Neuron (in vitro differentiated cells): Measurements from ENCODE around the gene GABRB2.

Experiments used
- H2AFZ ChIP-seq: one replicate; pipeline ENCODE4 v1.6.1; 2013; ENCODE audit warnings: low read depth, mild to moderate bottlenecking, inconsistent platforms, low read length, moderate library complexity
- H3K27me3 ChIP-seq: one replicate; pipeline ENCODE4 v1.6.1; 2013; ENCODE audit warnings: low read length; ENCODE audit not compliant: insufficient read depth
- H3K36me3 ChIP-seq: one replicate; pipeline ENCODE4 v1.6.1; 2013; ENCODE audit warnings: low read length; ENCODE audit not compliant: insufficient read depth
- H3K4me1 ChIP-seq: one replicate; pipeline ENCODE4 v1.6.1; 2013; ENCODE audit warnings: low read length; ENCODE audit not compliant: insufficient read depth
- H3K4me3 ChIP-seq: 2 replicates; pipeline ENCODE4 v1.5.1; 2013; ENCODE audit warnings: mild to moderate bottlenecking, low read length, moderate library complexity
- H3K9me3 ChIP-seq: one replicate; pipeline ENCODE4 v1.6.1; 2013; ENCODE audit warnings: low read length

Gene GABRB2

GRCh38 chr5:161442471-161442870 lies 104.1 kb downstream of the GABRB2 start:
- H3K36me3 ChIP-seq: no peaks in the 10 kb centered on the region
- H3K4me1 ChIP-seq: no peaks in the 10 kb centered on the region
- H3K9me3 ChIP-seq: no peaks in the 10 kb centered on the region
- H3K4me3 ChIP-seq: no peak overlapping the region
- no peaks in the 10 kb centered on the region for H3K27me3 ChIP-seq
- no peak overlapping the region for H2AFZ ChIP-seq

GRCh38 chr5:161432798-161433197 lies 113.7 kb downstream of the GABRB2 start:
- Histone ChIP-seq H3K4me3 (no peak overlapping the region), H3K9me3 (no peaks in the 10 kb centered on the region), H3K27me3 (no peaks in the 10 kb centered on the region), H3K36me3 (no peaks in the 10 kb centered on the region), H3K4me1 (no peaks in the 10 kb centered on the region), H2AFZ (no peak overlapping the region)

- Histone ChIP-seq H2AFZ (no peak overlapping the region), H3K36me3 (no peaks in the 10 kb centered on the region), H3K27me3 (no peaks in the 10 kb centered on the region), H3K4me3 (no peak overlapping the region), H3K4me1 (no peaks in the 10 kb centered on the region), H3K9me3 (no peaks in the 10 kb centered on the region)
These were observed 114.6 kb downstream of the GABRB2 start for GRCh38 chr5:161431963-161432362.

- Histone ChIP-seq H3K9me3 (no peaks in the 10 kb centered on the region), H3K4me1 (no peaks in the 10 kb centered on the region), H3K27me3 (peaks cover 3% of the 10 kb centered on the region), H2AFZ (no peak overlapping the region), H3K36me3 (no peaks in the 10 kb centered on the region), H3K4me3 (no peak overlapping the region)
These were observed 125.5 kb downstream of the GABRB2 start for GRCh38 chr5:161421067-161421466.

- Histone ChIP-seq H3K4me3 (no peak overlapping the region), H3K9me3 (no peaks in the 10 kb centered on the region), H2AFZ (no peak overlapping the region), H3K27me3 (peaks cover 3% of the 10 kb centered on the region), H3K4me1 (no peaks in the 10 kb centered on the region), H3K36me3 (no peaks in the 10 kb centered on the region)
These were observed 126.0 kb downstream of the GABRB2 start for GRCh38 chr5:161420521-161420920.

- H2AFZ ChIP-seq: no peak overlapping the region
- H3K9me3 ChIP-seq: no peaks in the 10 kb centered on the region
These were observed 131.6 kb downstream of the GABRB2 start for GRCh38 chr5:161414896-161415295.

GRCh38 chr5:161414037-161414436 lies 132.5 kb downstream of the GABRB2 start:
- H2AFZ ChIP-seq: no peak overlapping the region
- H3K4me1 ChIP-seq: no peaks in the 10 kb centered on the region
- H3K36me3 ChIP-seq: no peaks in the 10 kb centered on the region
- no peaks in the 10 kb centered on the region for H3K9me3 ChIP-seq
- no peaks in the 10 kb centered on the region for H3K27me3 ChIP-seq
- no peak overlapping the region for H3K4me3 ChIP-seq

More at GRCh38 chr5:161414896-161415295, 131.6 kb downstream of the GABRB2 start:
- Histone ChIP-seq H3K4me3 (no peak overlapping the region), H3K4me1 (no peaks in the 10 kb centered on the region), H3K27me3 (no peaks in the 10 kb centered on the region), H3K36me3 (no peaks in the 10 kb centered on the region)

- H3K27me3 ChIP-seq: no peaks in the 10 kb centered on the region
- H3K4me1 ChIP-seq: no peaks in the 10 kb centered on the region
- no peaks in the 10 kb centered on the region for H3K9me3 ChIP-seq
- no peaks in the 10 kb centered on the region for H3K36me3 ChIP-seq
- H3K4me3 ChIP-seq: no peak overlapping the region
- H2AFZ ChIP-seq: no peak overlapping the region
These were observed 133.7 kb downstream of the GABRB2 start for GRCh38 chr5:161412792-161413191.

- H3K4me1 ChIP-seq: no peaks in the 10 kb centered on the region
- H2AFZ ChIP-seq: no peak overlapping the region
- H3K27me3 ChIP-seq: no peaks in the 10 kb centered on the region
- no peaks in the 10 kb centered on the region for H3K36me3 ChIP-seq
- no peak overlapping the region for H3K4me3 ChIP-seq
- H3K9me3 ChIP-seq: no peaks in the 10 kb centered on the region
These were observed 135.4 kb downstream of the GABRB2 start for GRCh38 chr5:161411156-161411555.

- H3K4me1 ChIP-seq: no peaks in the 10 kb centered on the region
- H2AFZ ChIP-seq: no peak overlapping the region
- H3K36me3 ChIP-seq: no peaks in the 10 kb centered on the region
- no peaks in the 10 kb centered on the region for H3K9me3 ChIP-seq
- no peaks in the 10 kb centered on the region for H3K27me3 ChIP-seq
- H3K4me3 ChIP-seq: no peak overlapping the region
These were observed 135.9 kb downstream of the GABRB2 start for GRCh38 chr5:161410640-161411039.

- peaks cover 4% of the 10 kb centered on the region for H3K27me3 ChIP-seq
- no peak overlapping the region for H2AFZ ChIP-seq
- no peaks in the 10 kb centered on the region for H3K36me3 ChIP-seq
- no peak overlapping the region for H3K4me3 ChIP-seq
- H3K9me3 ChIP-seq: no peaks in the 10 kb centered on the region
- H3K4me1 ChIP-seq: no peaks in the 10 kb centered on the region
These were observed 137.1 kb downstream of the GABRB2 start for GRCh38 chr5:161409471-161409870.

- no peaks in the 10 kb centered on the region for H3K4me1 ChIP-seq
- H3K27me3 ChIP-seq: peaks cover 4% of the 10 kb centered on the region
- H3K36me3 ChIP-seq: no peaks in the 10 kb centered on the region
- H3K9me3 ChIP-seq: no peaks in the 10 kb centered on the region
- no peak overlapping the region for H3K4me3 ChIP-seq
- no peak overlapping the region for H2AFZ ChIP-seq
These were observed 139.6 kb downstream of the GABRB2 start for GRCh38 chr5:161406880-161407279.

GRCh38 chr5:161403996-161404395 lies 142.5 kb downstream of the GABRB2 start:
- no peak overlapping the region for H2AFZ ChIP-seq
- no peak overlapping the region for H3K4me3 ChIP-seq
- no peaks in the 10 kb centered on the region for H3K36me3 ChIP-seq
- H3K9me3 ChIP-seq: no peaks in the 10 kb centered on the region
- no peaks in the 10 kb centered on the region for H3K4me1 ChIP-seq
- peaks cover 7% of the 10 kb centered on the region for H3K27me3 ChIP-seq

- peaks cover 7% of the 10 kb centered on the region for H3K27me3 ChIP-seq
- no peaks in the 10 kb centered on the region for H3K9me3 ChIP-seq
- H2AFZ ChIP-seq: no peak overlapping the region
- no peak overlapping the region for H3K4me3 ChIP-seq
- no peaks in the 10 kb centered on the region for H3K36me3 ChIP-seq
- no peaks in the 10 kb centered on the region for H3K4me1 ChIP-seq
These were observed 143.4 kb downstream of the GABRB2 start for GRCh38 chr5:161403121-161403520.
